Mesodermal cell (in vitro differentiated cells): ENCODE data around the gene NACC1.

Source experiments
- H3K27ac ChIP-seq: 2 replicates; pipeline ENCODE4 v1.7.0; 2013; ENCODE audit warnings: mild to moderate bottlenecking, low read depth, low read length, moderate library complexity; ENCODE audit not compliant: severe bottlenecking
- H3K36me3 ChIP-seq: 2 replicates; pipeline ENCODE4 v1.7.1; 2013; ENCODE audit warnings: mild to moderate bottlenecking, low read length, moderate library complexity; ENCODE audit not compliant: control insufficient read depth, insufficient read depth
- H3K4me1 ChIP-seq: one replicate; pipeline ENCODE4 v1.7.1; 2013; ENCODE audit warnings: mild to moderate bottlenecking, low read length; ENCODE audit not compliant: insufficient read depth, control insufficient read depth, poor library complexity, severe bottlenecking
- H3K4me3 ChIP-seq: 2 replicates; pipeline ENCODE4 v1.7.0; 2013; ENCODE audit warnings: low read length, control low read depth, mild to moderate bottlenecking; ENCODE audit not compliant: insufficient read depth, poor library complexity, severe bottlenecking; ENCODE audit errors: extremely low read depth
- H3K9me3 ChIP-seq: 2 replicates; pipeline ENCODE4 v1.7.1; 2013; ENCODE audit warnings: mild to moderate bottlenecking, low read length, moderate library complexity; ENCODE audit not compliant: control insufficient read depth
- WGBS, 2 experiments: methylation state at CpG; one replicate each; pipeline ENCODE4 v1.1.5; 2013; ENCODE audit warnings: missing lambda C conversion rate in 2 of 2; ENCODE audit not compliant: insufficient coverage in 2 of 2; 5-methylcytosine and 5-hydroxymethylcytosine counted together

Gene NACC1

GRCh38 chr19:13077240-13077639 is 40.8 kb upstream of the NACC1 start:
- Histone ChIP-seq H3K36me3 (no peaks in the 10 kb centered on the region), H3K4me1 (peaks cover 5% of the 10 kb centered on the region), H3K4me3 (no peak overlapping the region), H3K27ac (no peak overlapping the region), H3K9me3 (no peaks in the 10 kb centered on the region)
- 70 to 74% methylated on average over 8 to 9 of the region's 11 CpGs for WGBS, 2 experiments

GRCh38 chr19:13078381-13078780 is 39.7 kb upstream of the NACC1 start:
- Histone ChIP-seq H3K4me3 (no peak overlapping the region), H3K36me3 (no peaks in the 10 kb centered on the region), H3K27ac (no peak overlapping the region), H3K9me3 (no peaks in the 10 kb centered on the region), H3K4me1 (peaks cover 5% of the 10 kb centered on the region)
- 60 to 73% methylated on average over 1 to 5 of the region's 10 CpGs for WGBS, 2 experiments

- WGBS, 2 experiments, result 84 to 93% methylated on average over 11 to 12 of the region's 12 CpGs
- Histone ChIP-seq H3K4me3 (no peak overlapping the region), H3K27ac (no peak overlapping the region), H3K4me1 (peaks cover 5% of the 10 kb centered on the region), H3K36me3 (no peaks in the 10 kb centered on the region), H3K9me3 (no peaks in the 10 kb centered on the region)
Observed at GRCh38 chr19:13078897-13079541, 39.0 kb upstream of the NACC1 start.

- Histone ChIP-seq H3K27ac (no peak overlapping the region), H3K4me1 (peaks cover 5% of the 10 kb centered on the region), H3K9me3 (no peaks in the 10 kb centered on the region), H3K36me3 (no peaks in the 10 kb centered on the region), H3K4me3 (no peak overlapping the region)
- 77 to 85% methylated on average over 12 to 16 of the region's 16 CpGs for WGBS, 2 experiments
Observed at GRCh38 chr19:13079542-13079986, 38.5 kb upstream of the NACC1 start.

GRCh38 chr19:13082192-13083007 is 35.7 kb upstream of the NACC1 start:
- no peak overlapping the region for H3K4me3 ChIP-seq
- no peaks in the 10 kb centered on the region for H3K9me3 ChIP-seq
- 24 to 35% methylated on average over 12 to 14 of the region's 14 CpGs for WGBS, 2 experiments
- H3K4me1 ChIP-seq, result peaks cover under 1% of the 10 kb centered on the region
- no peaks in the 10 kb centered on the region for H3K36me3 ChIP-seq
- peak overlapping the region; percentile 36 for H3K27ac ChIP-seq

GRCh38 chr19:13083008-13083404 is 35.1 kb upstream of the NACC1 start:
- Histone ChIP-seq H3K36me3 (no peaks in the 10 kb centered on the region), H3K9me3 (no peaks in the 10 kb centered on the region), H3K4me3 (no peak overlapping the region), H3K4me1 (no peaks in the 10 kb centered on the region), H3K27ac (no peak overlapping the region)
- 60 to 72% methylated on average over 6 of the region's 7 CpGs for WGBS, 2 experiments

GRCh38 chr19:13083627-13084026 is 34.4 kb upstream of the NACC1 start:
- H3K4me1 ChIP-seq, result no peaks in the 10 kb centered on the region
- H3K27ac ChIP-seq, result no peak overlapping the region
- 76 to 92% methylated on average over 6 to 9 of the region's 9 CpGs for WGBS, 2 experiments
- no peaks in the 10 kb centered on the region for H3K9me3 ChIP-seq
- no peaks in the 10 kb centered on the region for H3K36me3 ChIP-seq
- H3K4me3 ChIP-seq, result no peak overlapping the region

- WGBS, 2 experiments, result 78 to 82% methylated on average over 7 of the region's 7 CpGs
- Histone ChIP-seq H3K4me3 (no peak overlapping the region), H3K4me1 (no peaks in the 10 kb centered on the region), H3K27ac (no peak overlapping the region), H3K36me3 (no peaks in the 10 kb centered on the region), H3K9me3 (no peaks in the 10 kb centered on the region)
Observed at GRCh38 chr19:13085666-13086065, 32.4 kb upstream of the NACC1 start.

- no peak overlapping the region for H3K27ac ChIP-seq
- H3K9me3 ChIP-seq, result no peaks in the 10 kb centered on the region
- no CpG with 5 or more reads among the region's 2 CpGs for WGBS, 2 experiments
Observed at GRCh38 chr19:13086341-13086740, 31.7 kb upstream of the NACC1 start.

GRCh38 chr19:13087295-13087694 is 30.8 kb upstream of the NACC1 start:
- Histone ChIP-seq H3K36me3 (no peaks in the 10 kb centered on the region), H3K4me1 (peaks cover 4% of the 10 kb centered on the region), H3K27ac (no peak overlapping the region), H3K4me3 (no peak overlapping the region), H3K9me3 (no peaks in the 10 kb centered on the region)
- WGBS, 2 experiments, result 86 to 93% methylated on average over 3 to 10 of the region's 12 CpGs

More at GRCh38 chr19:13086341-13086740, 31.7 kb upstream of the NACC1 start:
- Histone ChIP-seq H3K4me1 (no peaks in the 10 kb centered on the region), H3K36me3 (no peaks in the 10 kb centered on the region), H3K4me3 (no peak overlapping the region)
